ENCODE data around the gene TBX1.

GRCh38 chr22:19731361-19732135 is 29.0 kb upstream of the TBX1 start:
- TF ChIP-seq CTCF (IDR thresholded peaks at IDR 0.05; ENCODE audit: low read depth, low read length, poor library complexity, severe bottlenecking) (no peak), EZH2phosphoT487 (IDR thresholded peaks at IDR 0.05; ENCODE audit: borderline replicate concordance, low read length) (no peak)

All from DOHH2 (cell line).